Mucosa of stomach (tissue), 1 donor: Measurements from ENCODE around the gene H6PD.

Experiments used
- H3K27me3 ChIP-seq: one replicate; pipeline ENCODE4 v1.7.0; 2013; ENCODE audit warnings: mild to moderate bottlenecking, low read length; ENCODE audit not compliant: control insufficient read depth, insufficient read depth
- H3K36me3 ChIP-seq: one replicate; pipeline ENCODE4 v1.7.0; 2013; ENCODE audit warnings: low read length; ENCODE audit not compliant: control insufficient read depth, insufficient read depth
- H3K4me1 ChIP-seq: one replicate; pipeline ENCODE4 v1.7.0; 2013; ENCODE audit warnings: mild to moderate bottlenecking, low read length; ENCODE audit not compliant: control insufficient read depth, insufficient read depth
- H3K4me3 ChIP-seq: one replicate; pipeline ENCODE4 v1.7.0; 2013; ENCODE audit warnings: low read length
- H3K9ac ChIP-seq: one replicate; pipeline ENCODE4 v1.7.0; 2013; ENCODE audit warnings: mild to moderate bottlenecking, low read length, moderate library complexity
- H3K9me3 ChIP-seq: one replicate; pipeline ENCODE4 v1.7.0; 2013; ENCODE audit warnings: mild to moderate bottlenecking, low read length, moderate library complexity; ENCODE audit not compliant: control insufficient read depth
- donor health status: Pancreatic carcinoma.

The H6PD gene

DNA sequence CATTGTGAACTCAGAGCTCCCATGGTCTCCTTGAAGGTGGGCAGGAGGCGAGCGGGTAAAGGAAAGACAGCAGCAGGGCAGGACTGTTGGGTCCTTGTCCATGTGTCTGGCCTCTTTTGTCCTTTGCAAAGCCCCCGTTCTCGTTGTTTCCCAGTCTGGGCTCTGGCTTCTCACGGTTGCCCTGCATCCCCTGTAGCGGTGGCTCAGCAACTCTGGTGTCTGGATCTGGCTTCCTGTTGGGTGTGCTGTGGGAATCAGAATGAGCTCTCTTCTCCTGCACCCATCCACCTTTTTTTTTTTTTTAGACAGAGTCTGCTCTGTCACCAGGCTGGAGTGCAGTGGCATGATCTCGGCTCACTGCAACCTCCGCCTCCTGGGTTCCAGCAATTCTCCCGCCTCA is 11.1 kb downstream of the H6PD start:
- Histone ChIP-seq H3K4me1 (peaks cover 64% of the 10 kb centered on the region), H3K9ac (no peak overlapping the region), H3K36me3 (no peaks in the 10 kb centered on the region), H3K9me3 (no peaks in the 10 kb centered on the region), H3K4me3 (no peak overlapping the region), H3K27me3 (no peaks in the 10 kb centered on the region)

DNA sequence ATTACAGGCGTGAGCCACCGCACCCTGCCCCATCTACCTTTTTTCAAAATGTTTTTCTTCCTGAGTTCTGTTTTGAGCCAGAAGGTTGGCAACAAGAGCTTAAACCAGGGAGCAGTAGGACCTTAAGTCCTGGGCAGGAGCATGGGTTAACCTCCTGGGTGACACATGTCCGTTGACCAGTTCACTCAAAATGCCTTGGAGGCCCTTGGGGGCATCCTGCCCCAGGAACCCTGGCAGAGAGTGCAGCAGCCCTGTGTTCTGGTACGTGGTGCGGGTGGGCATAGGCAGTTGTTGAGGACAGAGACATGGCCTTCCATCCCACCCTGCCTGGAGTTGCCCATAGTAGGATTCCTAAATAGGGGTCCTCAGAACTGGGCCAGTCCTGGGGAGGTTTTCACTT is 11.6 kb downstream of the H6PD start:
- Histone ChIP-seq H3K27me3 (no peaks in the 10 kb centered on the region), H3K36me3 (no peaks in the 10 kb centered on the region), H3K4me1 (peaks cover 70% of the 10 kb centered on the region)

DNA sequence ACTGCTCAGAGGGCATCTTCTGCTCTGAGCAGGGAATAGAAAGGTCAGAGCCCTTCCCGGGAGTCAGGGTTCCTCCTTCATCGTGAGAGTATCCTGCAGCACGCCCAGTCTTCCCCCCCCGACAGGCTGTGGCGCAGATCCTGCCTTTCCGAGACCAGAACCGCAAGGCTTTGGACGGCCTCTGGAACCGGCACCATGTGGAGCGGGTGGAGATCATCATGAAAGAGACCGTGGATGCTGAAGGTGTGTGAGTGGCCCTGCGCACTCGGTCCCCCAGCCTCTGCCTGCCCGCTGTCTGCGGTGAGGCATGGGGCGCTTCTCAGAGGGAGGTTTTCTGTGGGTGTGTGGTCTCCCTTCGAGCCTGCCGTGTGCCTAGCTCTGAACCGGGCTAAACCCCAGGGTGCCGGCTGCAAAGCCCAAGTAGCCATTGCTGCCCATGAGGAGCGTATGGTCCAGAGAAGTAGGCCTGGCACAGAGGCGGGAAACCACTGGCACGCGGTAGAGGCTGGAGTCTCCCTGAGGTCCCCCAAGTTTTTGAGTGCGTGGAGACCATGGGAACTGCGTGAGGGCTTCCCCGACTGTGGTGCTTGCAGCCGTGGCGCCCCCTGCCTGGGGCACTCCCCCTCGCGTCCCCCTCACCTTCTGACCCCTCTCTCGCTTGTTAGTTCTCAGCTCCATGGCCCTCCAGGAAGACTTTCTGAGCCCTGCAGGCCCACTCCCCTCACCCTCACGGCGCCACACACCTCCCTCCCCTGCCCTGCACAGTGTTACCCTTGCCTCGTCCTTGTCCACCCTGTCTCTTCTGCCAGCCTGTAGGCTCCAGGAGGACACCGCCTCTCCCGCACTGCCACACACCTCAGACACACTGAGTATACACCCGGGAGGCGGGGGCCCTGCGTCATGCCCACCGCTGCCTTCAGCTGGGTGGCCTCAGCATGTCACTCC is 12.5 kb downstream of the H6PD start:
- no peak overlapping the region for H3K9ac ChIP-seq
- H3K36me3 ChIP-seq, result no peaks in the 10 kb centered on the region
- no peaks in the 10 kb centered on the region for H3K9me3 ChIP-seq
- H3K4me3 ChIP-seq, result no peak overlapping the region
- no peaks in the 10 kb centered on the region for H3K27me3 ChIP-seq
- H3K4me1 ChIP-seq, result peaks cover 69% of the 10 kb centered on the region

More for the DNA sequence above, 11.6 kb downstream of the H6PD start:
- no peaks in the 10 kb centered on the region for H3K9me3 ChIP-seq
- H3K4me3 ChIP-seq, result no peak overlapping the region
- no peak overlapping the region for H3K9ac ChIP-seq

DNA sequence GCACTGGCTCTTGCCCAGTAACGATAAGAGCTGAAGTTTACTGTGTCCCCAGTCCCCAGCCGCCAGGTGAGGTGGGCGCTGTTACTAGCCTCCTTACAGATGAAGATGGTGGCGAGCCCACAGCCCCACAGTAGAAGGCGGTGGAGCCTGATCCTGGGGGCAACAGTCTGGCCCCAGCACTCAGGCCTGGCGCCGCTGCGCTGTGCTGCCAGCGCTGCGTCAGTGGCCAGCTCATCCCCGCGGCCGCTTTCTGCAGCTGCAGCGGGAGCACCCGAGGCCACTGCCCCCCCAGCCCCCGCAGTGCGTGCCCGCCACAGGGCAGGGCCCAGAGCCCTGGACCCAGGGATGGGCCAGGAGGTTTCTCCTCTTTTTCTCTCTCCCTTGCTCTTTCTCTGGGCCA is 13.3 kb downstream of the H6PD start:
- Histone ChIP-seq H3K27me3 (no peaks in the 10 kb centered on the region), H3K9me3 (no peaks in the 10 kb centered on the region), H3K4me1 (peaks cover 61% of the 10 kb centered on the region), H3K4me3 (no peak overlapping the region), H3K9ac (no peak overlapping the region), H3K36me3 (no peaks in the 10 kb centered on the region)

DNA sequence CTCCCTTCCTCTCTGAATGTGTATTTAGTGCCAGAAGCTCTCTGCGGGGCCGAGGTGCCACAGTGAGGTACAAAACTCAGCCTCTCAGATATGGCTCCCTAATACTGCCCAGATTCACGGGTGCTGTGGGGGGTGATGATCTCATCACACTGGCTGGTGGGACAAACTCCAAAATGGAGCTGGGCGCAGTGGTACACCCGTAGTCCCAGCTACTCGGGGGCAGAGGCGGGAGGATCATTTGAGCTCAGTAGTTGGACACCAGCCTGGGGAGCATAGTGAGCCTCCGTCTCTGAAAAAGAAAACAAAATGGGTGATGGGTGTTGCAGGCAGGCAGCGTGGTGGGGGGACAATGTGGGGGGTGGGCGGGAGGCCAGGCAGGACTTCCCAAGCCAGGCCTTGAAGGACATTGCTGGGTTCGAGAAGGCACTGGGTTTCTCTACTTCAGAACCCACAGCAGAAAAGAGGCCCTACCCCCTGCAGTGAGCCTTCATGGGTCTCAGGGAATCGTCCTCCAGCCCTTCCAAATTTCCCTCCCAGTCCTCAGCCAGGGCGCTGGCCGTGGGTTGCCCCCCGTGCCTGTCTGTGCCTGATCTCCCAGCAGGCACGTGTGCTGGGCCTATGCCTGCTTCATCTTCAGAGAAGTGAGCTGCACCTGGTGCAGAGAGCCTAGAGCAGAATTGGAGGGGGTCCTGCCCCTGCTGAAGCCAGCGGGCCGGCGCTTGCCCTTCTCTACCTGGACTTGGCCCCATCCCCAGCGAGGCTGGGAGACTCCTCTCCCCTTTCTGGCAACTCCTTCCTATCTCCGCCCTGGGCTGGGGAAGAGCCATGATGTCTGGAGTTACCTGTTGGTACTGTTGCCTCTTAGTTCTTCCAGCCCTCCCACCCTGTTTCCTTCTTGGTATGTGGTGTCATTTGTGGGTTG is 14.0 kb downstream of the H6PD start:
- Histone ChIP-seq H3K4me1 (peaks cover 54% of the 10 kb centered on the region), H3K4me3 (no peak overlapping the region), H3K9me3 (no peaks in the 10 kb centered on the region), H3K9ac (no peak overlapping the region), H3K27me3 (no peaks in the 10 kb centered on the region), H3K36me3 (no peaks in the 10 kb centered on the region)

DNA sequence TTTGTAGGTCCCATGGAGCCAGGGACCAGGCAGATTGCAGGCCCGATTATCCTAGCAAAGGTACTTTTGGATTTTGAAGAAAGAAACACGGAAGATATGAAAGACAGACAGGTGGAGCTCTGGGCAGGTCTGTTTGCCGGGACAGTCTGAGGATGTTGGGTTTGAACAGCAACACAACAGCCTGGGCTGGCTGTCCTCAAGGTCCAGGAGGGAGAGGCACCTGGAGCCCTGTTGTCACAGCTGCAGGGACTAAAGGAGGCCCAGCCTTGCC is 14.6 kb downstream of the H6PD start:
- Histone ChIP-seq H3K9me3 (no peaks in the 10 kb centered on the region), H3K9ac (no peak overlapping the region), H3K4me3 (no peak overlapping the region), H3K36me3 (no peaks in the 10 kb centered on the region), H3K27me3 (no peaks in the 10 kb centered on the region), H3K4me1 (peaks cover 48% of the 10 kb centered on the region)

DNA sequence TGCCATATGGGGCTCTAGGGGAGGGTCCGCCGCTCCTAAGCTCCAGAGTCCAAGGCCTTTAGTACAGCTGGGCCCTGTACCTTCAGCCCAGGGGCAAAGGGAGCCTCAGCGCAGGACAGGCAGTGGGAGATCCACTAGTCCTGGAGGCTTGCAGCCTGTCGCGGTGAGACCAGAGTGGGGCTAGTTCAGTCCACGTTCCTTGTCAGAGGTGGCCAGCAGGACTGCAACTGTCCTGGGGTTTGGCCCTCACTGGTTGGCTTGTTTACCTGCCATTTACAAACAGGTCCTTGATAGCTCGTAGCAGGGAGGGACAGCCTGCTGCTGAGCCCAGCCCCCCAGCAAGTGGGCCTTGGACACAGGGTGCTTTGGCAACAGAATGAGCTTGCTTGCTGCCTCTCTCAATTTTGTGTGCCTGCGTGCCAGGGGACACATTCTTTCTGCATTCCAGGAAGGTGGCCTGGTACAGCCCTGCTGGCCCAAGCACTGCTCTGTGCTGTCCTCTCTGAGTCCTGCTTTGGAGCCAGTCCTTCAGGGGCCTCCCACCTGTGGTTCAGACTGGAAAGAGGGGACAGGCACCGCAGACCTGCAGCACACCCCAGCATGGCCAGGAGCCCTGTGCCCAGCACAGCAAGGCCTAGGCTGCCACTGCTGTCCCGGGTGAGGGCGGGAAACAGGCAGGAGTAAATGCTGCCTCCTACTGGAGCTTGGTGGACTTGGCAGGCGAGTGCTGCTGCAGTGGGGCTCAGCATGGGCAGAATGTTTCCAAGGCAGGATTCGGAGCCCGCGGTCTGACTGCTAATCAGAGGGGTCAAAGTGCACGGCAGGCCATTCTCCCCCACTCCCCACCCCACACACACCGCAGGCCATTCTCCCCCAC is 15.2 kb downstream of the H6PD start:
- Histone ChIP-seq H3K9ac (peak overlapping the region; percentile 37), H3K27me3 (no peaks in the 10 kb centered on the region), H3K36me3 (no peaks in the 10 kb centered on the region), H3K4me1 (peaks cover 42% of the 10 kb centered on the region), H3K4me3 (no peak overlapping the region), H3K9me3 (no peaks in the 10 kb centered on the region)

DNA sequence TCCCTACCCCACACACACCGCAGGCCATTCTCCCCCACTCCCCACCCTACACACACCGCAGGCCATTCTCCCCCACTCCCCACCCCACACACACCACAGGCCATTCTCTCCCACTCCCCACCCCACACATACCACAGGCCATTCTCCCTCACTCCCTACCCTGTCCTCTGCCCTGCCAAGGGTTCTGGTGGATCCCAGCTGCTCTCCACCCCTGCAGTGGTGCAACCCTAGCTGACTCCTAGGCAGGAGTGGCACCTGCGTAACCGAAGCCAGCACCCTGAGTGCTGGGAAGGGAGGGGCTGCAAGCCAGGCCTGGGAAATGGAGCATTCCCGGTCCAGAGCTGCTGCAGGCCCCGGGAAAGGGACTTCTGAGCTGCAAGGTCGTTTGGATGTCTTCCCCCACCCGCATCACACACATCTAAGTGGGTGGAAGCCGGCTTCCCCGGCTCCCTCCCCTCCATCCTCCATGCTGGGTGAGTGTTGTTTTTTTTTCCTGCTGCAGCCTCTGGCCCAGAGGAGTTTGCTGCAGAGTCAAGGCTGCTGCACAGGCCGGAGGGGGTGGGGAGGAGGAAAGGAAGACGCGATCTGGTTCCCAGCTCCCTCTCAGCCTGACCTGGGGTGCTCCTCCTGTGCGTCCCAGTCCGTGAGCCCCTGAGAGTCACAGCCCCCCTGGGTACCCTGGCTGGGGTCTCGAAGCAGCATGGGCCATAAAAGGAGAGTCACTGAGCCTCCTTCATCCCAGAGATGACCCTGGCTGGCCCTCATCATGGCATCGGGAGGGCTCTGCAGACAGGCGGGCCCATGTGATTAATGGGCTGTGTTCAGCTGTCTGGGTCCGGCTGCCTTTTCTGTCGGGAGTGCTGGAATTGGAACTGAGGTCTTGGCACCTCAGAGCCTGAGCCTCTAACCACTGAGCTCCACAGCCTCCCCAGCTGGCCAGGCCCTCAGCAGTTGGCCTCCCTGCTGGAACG is 16.1 kb downstream of the H6PD start:
- H3K9ac ChIP-seq, result peak overlapping the region; percentile 37
- H3K36me3 ChIP-seq, result no peaks in the 10 kb centered on the region
- no peak overlapping the region for H3K4me3 ChIP-seq
- H3K27me3 ChIP-seq, result no peaks in the 10 kb centered on the region
- H3K9me3 ChIP-seq, result no peaks in the 10 kb centered on the region
- peaks cover 33% of the 10 kb centered on the region for H3K4me1 ChIP-seq

DNA sequence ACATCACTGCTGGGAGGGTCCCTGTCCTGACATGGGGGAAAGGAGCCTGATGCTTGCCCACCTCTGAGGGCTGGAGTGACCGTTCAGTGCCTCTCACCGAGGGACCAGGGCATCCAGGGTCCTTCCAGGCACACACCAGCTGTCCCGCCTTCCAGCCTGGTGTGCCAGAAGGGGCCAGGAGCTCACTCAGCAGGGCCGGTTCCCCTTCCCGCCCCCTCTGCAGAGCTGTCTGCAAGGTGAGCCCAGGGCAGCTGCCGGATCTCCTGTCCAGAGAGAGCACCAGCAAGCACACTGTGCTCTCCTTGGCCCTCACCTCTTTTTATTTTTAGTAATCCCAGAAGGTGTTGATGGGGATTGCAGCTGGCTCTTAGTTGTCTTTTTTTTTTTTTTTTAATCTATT is 16.9 kb downstream of the H6PD start:
- H3K9me3 ChIP-seq, result no peaks in the 10 kb centered on the region
- peak overlapping the region; percentile 20 for H3K9ac ChIP-seq
- no peaks in the 10 kb centered on the region for H3K36me3 ChIP-seq
- H3K4me1 ChIP-seq, result peaks cover 32% of the 10 kb centered on the region
- no peaks in the 10 kb centered on the region for H3K27me3 ChIP-seq
- no peak overlapping the region for H3K4me3 ChIP-seq

DNA sequence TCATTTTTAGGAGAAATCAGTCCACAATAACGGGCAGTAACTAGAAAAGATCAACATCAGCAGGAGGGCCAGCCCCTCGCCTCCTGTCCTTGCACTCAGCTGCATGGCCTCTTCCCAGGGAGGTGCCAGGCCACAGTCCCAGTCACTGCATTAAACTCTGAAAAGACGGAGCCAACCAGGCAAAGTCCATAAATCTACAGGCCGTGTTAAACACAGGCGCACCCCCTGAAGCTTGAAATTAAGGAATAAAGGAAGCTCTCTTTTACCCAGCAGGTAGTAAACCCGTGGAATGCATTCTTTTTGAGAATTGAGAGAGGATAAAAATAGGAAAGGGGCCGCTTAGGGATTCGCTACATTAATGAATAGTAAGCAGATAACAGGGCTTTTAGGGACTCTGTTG is 18.4 kb downstream of the H6PD start:
- Histone ChIP-seq H3K4me3 (no peak overlapping the region), H3K27me3 (no peaks in the 10 kb centered on the region), H3K4me1 (peaks cover 32% of the 10 kb centered on the region), H3K9me3 (no peaks in the 10 kb centered on the region), H3K9ac (no peak overlapping the region), H3K36me3 (no peaks in the 10 kb centered on the region)
